Endothelial cell (in vitro differentiated cells): Measurements from ENCODE around the gene ZFAND3. TPM values are rescaled to one million over a fixed set of nuclear protein-coding genes. Genes with fewer than 3 reads are reported as not detected.
A peak's percentile ranks its signal among the peaks of the same experiment; 100 is the strongest.

Experiments
- DNase-seq: peaks from one replicate; pipeline ENCODE4 v3.0.0; 2021; ENCODE audit warnings: low spot score
- H3K27ac Mint-ChIP-seq: one replicate; pipeline ENCODE4 v1.8.0; 2021; ENCODE audit warnings: mixed read lengths, inconsistent platforms; ENCODE audit not compliant: unreplicated experiment
- H3K27me3 Mint-ChIP-seq: one replicate; pipeline ENCODE4 v1.8.0; 2021; ENCODE audit warnings: mild to moderate bottlenecking, moderate library complexity, mixed read lengths, inconsistent platforms; ENCODE audit not compliant: unreplicated experiment
- H3K36me3 Mint-ChIP-seq: one replicate; pipeline ENCODE4 v1.8.0; 2021; ENCODE audit warnings: mild to moderate bottlenecking, low read depth, mixed read lengths, inconsistent platforms; ENCODE audit not compliant: unreplicated experiment
- H3K4me1 Mint-ChIP-seq: one replicate; pipeline ENCODE4 v1.8.0; 2021; ENCODE audit warnings: mild to moderate bottlenecking, mixed read lengths, inconsistent platforms; ENCODE audit not compliant: unreplicated experiment
- H3K4me3 Mint-ChIP-seq: one replicate; pipeline ENCODE4 v1.8.0; 2021; ENCODE audit warnings: mild to moderate bottlenecking, mixed read lengths, inconsistent platforms; ENCODE audit not compliant: unreplicated experiment
- H3K9me3 Mint-ChIP-seq: one replicate; pipeline ENCODE4 v1.8.0; 2021; ENCODE audit warnings: mixed read lengths, inconsistent platforms; ENCODE audit not compliant: unreplicated experiment
- total RNA-seq: library from RNA; stranded (reverse); fragmentation: NEBNext Ultra II Directional; extraction: Animal tissue kit (Norgen Biotek cat#: 25700); gene quantifications from one replicate; pipeline ENCODE4 v1.2.1, GENCODE V29; 2021; ENCODE audit not compliant: unreplicated experiment
- TF ChIP-seq, protein P1 (sequence below): fragments of 200-600 bp; sonication (generic); IDR thresholded peaks from one replicate; pipeline ENCODE4 v1.5.0; 2021; ENCODE audit warnings: antibody characterized with exemption; ENCODE audit not compliant: unreplicated experiment

The ZFAND3 gene
- total RNA-seq, 1 donor from 2014 or later: 96.3 TPM

- no peaks in the 10 kb centered on the region for H3K27me3 Mint-ChIP-seq
- no peak overlapping the region for H3K27ac Mint-ChIP-seq
- H3K4me1 Mint-ChIP-seq: peaks cover 3% of the 10 kb centered on the region
- DNase-seq: no peak
- TF ChIP-seq, protein P1, sequence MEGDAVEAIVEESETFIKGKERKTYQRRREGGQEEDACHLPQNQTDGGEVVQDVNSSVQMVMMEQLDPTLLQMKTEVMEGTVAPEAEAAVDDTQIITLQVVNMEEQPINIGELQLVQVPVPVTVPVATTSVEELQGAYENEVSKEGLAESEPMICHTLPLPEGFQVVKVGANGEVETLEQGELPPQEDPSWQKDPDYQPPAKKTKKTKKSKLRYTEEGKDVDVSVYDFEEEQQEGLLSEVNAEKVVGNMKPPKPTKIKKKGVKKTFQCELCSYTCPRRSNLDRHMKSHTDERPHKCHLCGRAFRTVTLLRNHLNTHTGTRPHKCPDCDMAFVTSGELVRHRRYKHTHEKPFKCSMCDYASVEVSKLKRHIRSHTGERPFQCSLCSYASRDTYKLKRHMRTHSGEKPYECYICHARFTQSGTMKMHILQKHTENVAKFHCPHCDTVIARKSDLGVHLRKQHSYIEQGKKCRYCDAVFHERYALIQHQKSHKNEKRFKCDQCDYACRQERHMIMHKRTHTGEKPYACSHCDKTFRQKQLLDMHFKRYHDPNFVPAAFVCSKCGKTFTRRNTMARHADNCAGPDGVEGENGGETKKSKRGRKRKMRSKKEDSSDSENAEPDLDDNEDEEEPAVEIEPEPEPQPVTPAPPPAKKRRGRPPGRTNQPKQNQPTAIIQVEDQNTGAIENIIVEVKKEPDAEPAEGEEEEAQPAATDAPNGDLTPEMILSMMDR: no peak
- H3K4me3 Mint-ChIP-seq: no peak overlapping the region
- peaks cover 7% of the 10 kb centered on the region for H3K36me3 Mint-ChIP-seq
- H3K9me3 Mint-ChIP-seq: no peaks in the 10 kb centered on the region
Measured at GRCh38 chr6:37867756-37868446, 48.4 kb downstream of the ZFAND3 start.

GRCh38 chr6:37868447-37868825, 48.9 kb downstream of the ZFAND3 start:
- TF ChIP-seq, protein P1: no peak
- Mint-ChIP-seq H3K4me1 (peaks cover 3% of the 10 kb centered on the region), H3K9me3 (no peaks in the 10 kb centered on the region), H3K27ac (no peak overlapping the region), H3K27me3 (no peaks in the 10 kb centered on the region), H3K4me3 (no peak overlapping the region), H3K36me3 (peaks cover 7% of the 10 kb centered on the region)
- DNase-seq: no peak

- H3K36me3 Mint-ChIP-seq: peaks cover 7% of the 10 kb centered on the region
- H3K4me1 Mint-ChIP-seq: peaks cover 3% of the 10 kb centered on the region
- no peak for DNase-seq
- H3K4me3 Mint-ChIP-seq: no peak overlapping the region
- H3K27ac Mint-ChIP-seq: no peak overlapping the region
- H3K27me3 Mint-ChIP-seq: no peaks in the 10 kb centered on the region
- no peaks in the 10 kb centered on the region for H3K9me3 Mint-ChIP-seq
- TF ChIP-seq, protein P1: no peak
Measured at GRCh38 chr6:37871616-37872372, 52.3 kb downstream of the ZFAND3 start.

GRCh38 chr6:37872373-37872745, 52.8 kb downstream of the ZFAND3 start:
- TF ChIP-seq, protein P1: no peak
- H3K4me3 Mint-ChIP-seq: no peak overlapping the region

GRCh38 chr6:37874726-37875125, 55.2 kb downstream of the ZFAND3 start:
- no peak for DNase-seq
- Mint-ChIP-seq H3K36me3 (peaks cover 7% of the 10 kb centered on the region), H3K4me3 (no peak overlapping the region), H3K27me3 (no peaks in the 10 kb centered on the region), H3K4me1 (no peaks in the 10 kb centered on the region), H3K27ac (no peak overlapping the region), H3K9me3 (no peaks in the 10 kb centered on the region)
- TF ChIP-seq, protein P1: no peak

More at GRCh38 chr6:37872373-37872745, 52.8 kb downstream of the ZFAND3 start:
- H3K4me1 Mint-ChIP-seq: no peaks in the 10 kb centered on the region
- H3K9me3 Mint-ChIP-seq: no peaks in the 10 kb centered on the region
- H3K27me3 Mint-ChIP-seq: no peaks in the 10 kb centered on the region
- H3K36me3 Mint-ChIP-seq: peaks cover 7% of the 10 kb centered on the region
- H3K27ac Mint-ChIP-seq: peak overlapping the region; percentile 44
- no peak for DNase-seq
